Loucy (cell line): ENCODE data around the gene RFC5.
"Not testable (repeated sequence)": the region's sequence is repeated elsewhere in the genome, so short reads cannot be mapped to it uniquely, and the experiment has no call there.

Experiments
- H2AFZ ChIP-seq: fragments of 200-600 bp; sonication (generic); 2 replicates; pipeline ENCODE4 v1.6.0; 2016; ENCODE audit warnings: antibody characterized with exemption, mild to moderate bottlenecking, low read length, moderate library complexity
- H3F3A ChIP-seq: fragments of 200-600 bp; 2 replicates; pipeline ENCODE4 v1.6.0; 2016; ENCODE audit warnings: antibody characterized with exemption, low read depth, mild to moderate bottlenecking
- H3K27me3 ChIP-seq: fragments of 200-600 bp; sonication (generic); 2 replicates; pipeline ENCODE4 v1.6.1; 2014; ENCODE audit warnings: low read length, mild to moderate bottlenecking; ENCODE audit not compliant: insufficient read depth, poor library complexity, severe bottlenecking
- H3K36me3 ChIP-seq: fragments of 200-600 bp; sonication (generic); 2 replicates; pipeline ENCODE4 v1.6.1; 2016; ENCODE audit warnings: low read length; ENCODE audit not compliant: insufficient read depth
- H3K4me1 ChIP-seq: fragments of 200-600 bp; sonication (generic); 2 replicates; pipeline ENCODE4 v1.5.1; 2014; ENCODE audit warnings: low read length, mild to moderate bottlenecking; ENCODE audit not compliant: insufficient read depth, poor library complexity, severe bottlenecking
- H3K4me2 ChIP-seq: fragments of 200-600 bp; sonication (generic); 2 replicates; pipeline ENCODE4 v1.6.0; 2014; ENCODE audit warnings: antibody characterized with exemption, low read length, low read depth, mild to moderate bottlenecking; ENCODE audit not compliant: poor library complexity, severe bottlenecking
- H3K4me3 ChIP-seq: fragments of 200-600 bp; sonication (generic); 2 replicates; pipeline ENCODE4 v1.5.1; 2014; ENCODE audit warnings: low read length, mild to moderate bottlenecking, mixed read lengths; ENCODE audit not compliant: poor library complexity, severe bottlenecking
- H3K79me2 ChIP-seq: fragments of 200-600 bp; sonication (generic); 2 replicates; pipeline ENCODE4 v1.6.1; 2014; ENCODE audit warnings: low read length; ENCODE audit not compliant: insufficient read depth
- H3K9ac ChIP-seq: fragments of 200-600 bp; sonication (generic); 2 replicates; pipeline ENCODE4 v1.6.0; 2014; ENCODE audit warnings: mild to moderate bottlenecking, low read depth, low read length, moderate library complexity; ENCODE audit not compliant: poor library complexity, severe bottlenecking
- H3K9me2 ChIP-seq: fragments of 200-600 bp; sonication (generic); replicated peaks from 2 replicates; pipeline ENCODE4 v1.6.1; 2016; ENCODE audit warnings: low read depth, low read length, mixed read lengths
- H3K9me3 ChIP-seq: fragments of 200-600 bp; sonication (generic); 2 replicates; pipeline ENCODE4 v1.6.1; 2014; ENCODE audit warnings: mild to moderate bottlenecking, antibody characterized with exemption, low read length, low read depth; ENCODE audit not compliant: insufficient read depth
- H4K20me1 ChIP-seq: fragments of 200-600 bp; sonication (generic); 2 replicates; pipeline ENCODE4 v1.6.0; 2014; ENCODE audit warnings: antibody characterized with exemption, low read length, mild to moderate bottlenecking; ENCODE audit not compliant: insufficient read depth, poor library complexity, severe bottlenecking
- CTCF ChIP-seq: fragments of 200-600 bp; sonication (generic); conservative IDR thresholded peaks from 2 replicates; pipeline ENCODE4 v1.5.1; 2014; ENCODE audit warnings: mild to moderate bottlenecking, antibody characterized with exemption, low read length
- EZH2phosphoT487 ChIP-seq: fragments of 200-600 bp; IDR thresholded peaks from 2 replicates; pipeline ENCODE4 v1.6.1; 2018; ENCODE audit warnings: antibody characterized with exemption, mild to moderate bottlenecking, moderate library complexity, borderline replicate concordance

Gene RFC5

GRCh38 chr12:117994551-117995438 is 21.7 kb upstream of the RFC5 start:
- Histone ChIP-seq H3F3A (no peaks in the 10 kb centered on the region), H3K4me2 (no peak overlapping the region), H3K27me3 (no peaks in the 10 kb centered on the region), H3K9me2 (no peaks in the 10 kb centered on the region), H4K20me1 (no peaks in the 10 kb centered on the region), H3K9ac (no peak overlapping the region), H3K4me1 (no peaks in the 10 kb centered on the region), H3K9me3 (no peaks in the 10 kb centered on the region), H2AFZ (no peak overlapping the region), H3K36me3 (no peaks in the 10 kb centered on the region), H3K4me3 (no peak overlapping the region), H3K79me2 (no peaks in the 10 kb centered on the region)
- no peak for TF ChIP-seq EZH2phosphoT487
- TF ChIP-seq CTCF = no peak

GRCh38 chr12:117998719-117999118 is 17.8 kb upstream of the RFC5 start:
- TF ChIP-seq CTCF = no peak
- no peak for TF ChIP-seq EZH2phosphoT487
- Histone ChIP-seq H4K20me1 (no peaks in the 10 kb centered on the region), H3K4me3 (no peak overlapping the region), H3K27me3 (no peaks in the 10 kb centered on the region), H3K4me1 (no peaks in the 10 kb centered on the region), H2AFZ (no peak overlapping the region), H3K79me2 (no peaks in the 10 kb centered on the region), H3K36me3 (no peaks in the 10 kb centered on the region), H3F3A (no peaks in the 10 kb centered on the region), H3K9me2 (no peaks in the 10 kb centered on the region), H3K9ac (no peak overlapping the region), H3K9me3 (no peaks in the 10 kb centered on the region), H3K4me2 (no peak overlapping the region)

GRCh38 chr12:117999806-118000205 is 16.7 kb upstream of the RFC5 start:
- H3K9me2 ChIP-seq, H4K20me1 ChIP-seq, H3K79me2 ChIP-seq, H3K4me3 ChIP-seq, H3F3A ChIP-seq, H3K27me3 ChIP-seq, H3K4me1 ChIP-seq, H2AFZ ChIP-seq, H3K36me3 ChIP-seq, H3K4me2 ChIP-seq, H3K9ac ChIP-seq, H3K9me3 ChIP-seq: not testable (repeated sequence)

- TF ChIP-seq CTCF = no peak
- TF ChIP-seq EZH2phosphoT487 = no peak
- no peaks in the 10 kb centered on the region for H3K79me2 ChIP-seq
- no peaks in the 10 kb centered on the region for H3K36me3 ChIP-seq
- H3F3A ChIP-seq = no peaks in the 10 kb centered on the region
- no peaks in the 10 kb centered on the region for H4K20me1 ChIP-seq
- no peaks in the 10 kb centered on the region for H3K4me1 ChIP-seq
- no peaks in the 10 kb centered on the region for H3K9me2 ChIP-seq
- no peaks in the 10 kb centered on the region for H3K27me3 ChIP-seq
- no peak overlapping the region for H3K4me3 ChIP-seq
- H3K4me2 ChIP-seq = no peak overlapping the region
- H2AFZ ChIP-seq = no peak overlapping the region
- no peaks in the 10 kb centered on the region for H3K9me3 ChIP-seq
- H3K9ac ChIP-seq = no peak overlapping the region
Measured at GRCh38 chr12:118010903-118011302, 5.6 kb upstream of the RFC5 start.
